Measurements from ENCODE around the gene SH3BP1. TPM values are rescaled to one million over a fixed set of nuclear protein-coding genes. Genes with fewer than 3 reads are reported as not detected.

The SH3BP1 gene
- polyA plus RNA-seq, 3 donors, result 20.0 to 214 (median 20.0) TPM

DNA sequence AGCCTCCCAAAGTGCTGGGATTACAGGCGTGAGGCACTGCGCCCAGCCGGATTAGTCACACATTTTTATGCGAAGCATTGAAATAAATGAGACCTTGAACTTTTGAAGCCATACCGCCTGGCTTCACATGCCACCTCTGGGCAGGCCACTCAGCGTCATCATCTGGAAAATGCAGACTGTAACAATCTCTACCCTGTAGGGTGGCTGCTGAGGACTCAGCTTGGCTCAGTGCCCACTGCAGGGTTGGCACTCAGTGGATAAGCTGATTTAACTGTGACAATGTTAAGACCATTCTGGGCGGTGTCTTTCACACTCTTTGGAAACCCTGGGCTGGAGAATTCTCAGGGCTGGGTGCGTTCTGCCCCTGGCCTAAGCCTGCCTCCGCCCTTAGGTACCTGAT, 8.5 kb downstream of the SH3BP1 start:
- no peak overlapping the region for H3K4me2 ChIP-seq (replicated peaks; ENCODE audit: extremely low read depth, low read length, poor library complexity, severe bottlenecking)
- intact Hi-C loops (cut with micrococcal nuclease), result loop anchor here in 1 of 2 donors (10.0 kb wide), 1 partner anchor 87 kb away; no protein-coding TSS in a partner anchor

DNA sequence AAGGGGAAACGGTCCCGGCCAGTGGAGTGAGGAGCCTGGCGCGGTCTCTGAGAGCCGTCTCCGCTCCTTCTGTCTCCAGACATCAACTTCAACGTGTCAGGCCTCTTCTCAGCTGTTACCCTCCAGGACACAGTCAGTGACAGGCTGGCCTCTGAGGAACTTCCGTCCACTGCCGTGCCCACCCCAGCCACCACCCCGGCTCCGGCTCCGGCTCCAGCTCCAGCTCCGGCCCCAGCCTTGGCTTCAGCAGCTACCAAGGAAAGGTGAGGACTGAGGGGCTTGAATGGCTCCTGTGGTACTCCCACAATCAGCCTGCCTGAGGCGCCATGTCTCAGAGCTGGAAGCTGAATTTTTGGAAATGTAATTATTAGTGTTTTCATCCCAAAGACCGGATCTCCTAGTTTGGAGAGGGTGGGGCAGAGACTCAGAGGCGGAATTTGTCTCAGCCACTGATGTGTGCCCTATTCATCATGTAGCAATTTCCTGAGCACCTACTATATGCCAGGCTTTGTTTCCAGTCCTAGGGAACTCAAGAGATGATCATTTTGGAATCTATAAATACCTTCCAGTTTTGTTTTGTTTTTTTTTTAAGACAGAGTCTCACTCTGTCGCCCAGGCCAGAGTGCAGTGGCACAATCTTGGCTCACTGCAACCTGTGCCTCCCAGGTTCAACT, 11.1 kb downstream of the SH3BP1 start:
- peaks cover 85 to 95% of the 10 kb centered on the region in 2 donors for H3K36me3 ChIP-seq (replicated peaks in 1 of 2; ENCODE audit: control insufficient read depth in 1 of 2, insufficient read depth in 2 of 2, low read length in 2 of 2)
- no peak overlapping the region for H3K27ac Mint-ChIP-seq

More for the DNA sequence above, 8.5 kb downstream of the SH3BP1 start:
- H3K36me3 ChIP-seq (replicated peaks in 1 of 2; ENCODE audit: control insufficient read depth in 1 of 2, insufficient read depth in 2 of 2, low read length in 2 of 2), result peaks cover 90 to 99% of the 10 kb centered on the region in 2 donors
- Mint-ChIP-seq H3K4me1 (peaks cover 9% of the 10 kb centered on the region), H3K27me3 (ENCODE audit: low read depth in 3 of 3) (peaks cover 0 to 5% (median 0%) of the 10 kb centered on the region in 3 donors), H3K9me3 (no peaks in the 10 kb centered on the region), H3K27ac (no peak overlapping the region), H3K4me3 (no peak overlapping the region), H3K36me3 (peaks cover 85 to 100% of the 10 kb centered on the region in 2 donors)
- peaks cover 7 to 10% of the 10 kb centered on the region in 2 donors for H3K4me1 ChIP-seq (ENCODE audit: control insufficient read depth in 1 of 2, insufficient read depth in 2 of 2, low read length in 2 of 2)
- DNase-seq, result no peak
- no peaks in the 10 kb centered on the region for H3K27me3 ChIP-seq (ENCODE audit: control insufficient read depth in 2 of 2, insufficient read depth in 2 of 2, low read length in 2 of 2)
- over 99% methylated on average over 9 of the region's 9 CpGs for WGBS (ENCODE audit: insufficient coverage)
- no peak overlapping the region for H3K27ac ChIP-seq (ENCODE audit: low read depth in 1 of 2, low read length in 2 of 2)
- TF ChIP-seq, protein P1, sequence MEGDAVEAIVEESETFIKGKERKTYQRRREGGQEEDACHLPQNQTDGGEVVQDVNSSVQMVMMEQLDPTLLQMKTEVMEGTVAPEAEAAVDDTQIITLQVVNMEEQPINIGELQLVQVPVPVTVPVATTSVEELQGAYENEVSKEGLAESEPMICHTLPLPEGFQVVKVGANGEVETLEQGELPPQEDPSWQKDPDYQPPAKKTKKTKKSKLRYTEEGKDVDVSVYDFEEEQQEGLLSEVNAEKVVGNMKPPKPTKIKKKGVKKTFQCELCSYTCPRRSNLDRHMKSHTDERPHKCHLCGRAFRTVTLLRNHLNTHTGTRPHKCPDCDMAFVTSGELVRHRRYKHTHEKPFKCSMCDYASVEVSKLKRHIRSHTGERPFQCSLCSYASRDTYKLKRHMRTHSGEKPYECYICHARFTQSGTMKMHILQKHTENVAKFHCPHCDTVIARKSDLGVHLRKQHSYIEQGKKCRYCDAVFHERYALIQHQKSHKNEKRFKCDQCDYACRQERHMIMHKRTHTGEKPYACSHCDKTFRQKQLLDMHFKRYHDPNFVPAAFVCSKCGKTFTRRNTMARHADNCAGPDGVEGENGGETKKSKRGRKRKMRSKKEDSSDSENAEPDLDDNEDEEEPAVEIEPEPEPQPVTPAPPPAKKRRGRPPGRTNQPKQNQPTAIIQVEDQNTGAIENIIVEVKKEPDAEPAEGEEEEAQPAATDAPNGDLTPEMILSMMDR (IDR thresholded peaks at IDR 0.05), result no peak
- H3K9ac ChIP-seq (ENCODE audit: insufficient read depth, low read length, poor library complexity, severe bottlenecking), result no peak overlapping the region
- H3K4me3 ChIP-seq (replicated peaks in 1 of 3; ENCODE audit: low read depth in 2 of 3, low read length in 3 of 3), result no peak overlapping the region
- no peaks in the 10 kb centered on the region for H3K9me3 ChIP-seq (replicated peaks in 1 of 2; ENCODE audit: control insufficient read depth in 1 of 2, insufficient read depth in 1 of 2, low read length in 2 of 2)
- H3K79me2 ChIP-seq (ENCODE audit: insufficient read depth, low read length), result peaks cover 32% of the 10 kb centered on the region
- no peak overlapping the region for H2AFZ ChIP-seq (ENCODE audit: insufficient read depth, low read depth, low read length, poor library complexity, severe bottlenecking)
- H4K20me1 ChIP-seq (ENCODE audit: insufficient read depth, low read length), result peaks cover 100% of the 10 kb centered on the region

More for the DNA sequence above, 11.1 kb downstream of the SH3BP1 start:
- TF ChIP-seq, protein P1 (IDR thresholded peaks at IDR 0.05), result no peak
- H3K4me2 ChIP-seq (replicated peaks; ENCODE audit: extremely low read depth, low read length, poor library complexity, severe bottlenecking), result no peak overlapping the region
- no peaks in the 10 kb centered on the region for H3K4me1 ChIP-seq (ENCODE audit: control insufficient read depth in 1 of 2, insufficient read depth in 2 of 2, low read length in 2 of 2)
- DNase-seq, result no peak
- H3K4me3 Mint-ChIP-seq, result no peak overlapping the region
- no peaks in the 10 kb centered on the region for H3K9me3 ChIP-seq (replicated peaks in 1 of 2; ENCODE audit: control insufficient read depth in 1 of 2, insufficient read depth in 1 of 2, low read length in 2 of 2)
- H3K79me2 ChIP-seq (ENCODE audit: insufficient read depth, low read length), result peaks cover 13% of the 10 kb centered on the region
- H3K9ac ChIP-seq (ENCODE audit: insufficient read depth, low read length, poor library complexity, severe bottlenecking), result no peak overlapping the region
- no peaks in the 10 kb centered on the region for H3K27me3 ChIP-seq (ENCODE audit: control insufficient read depth in 2 of 2, insufficient read depth in 2 of 2, low read length in 2 of 2)
- intact Hi-C loops (cut with micrococcal nuclease), result no loop called here
- peaks cover 100% of the 10 kb centered on the region for H4K20me1 ChIP-seq (ENCODE audit: insufficient read depth, low read length)
- no peaks in the 10 kb centered on the region for H3K9me3 Mint-ChIP-seq
- H3K27me3 Mint-ChIP-seq (ENCODE audit: low read depth in 3 of 3), result peaks cover 0 to 2% (median 0%) of the 10 kb centered on the region in 3 donors
- H3K4me1 Mint-ChIP-seq, result no peaks in the 10 kb centered on the region
- 100% methylated on average over 13 of the region's 17 CpGs for WGBS (ENCODE audit: insufficient coverage)
- peaks cover 78 to 96% of the 10 kb centered on the region in 2 donors for H3K36me3 Mint-ChIP-seq
- no peak overlapping the region for H3K4me3 ChIP-seq (replicated peaks in 1 of 3; ENCODE audit: low read depth in 2 of 3, low read length in 3 of 3)
- no peak overlapping the region for H2AFZ ChIP-seq (ENCODE audit: insufficient read depth, low read depth, low read length, poor library complexity, severe bottlenecking)
- H3K27ac ChIP-seq (ENCODE audit: low read depth in 1 of 2, low read length in 2 of 2), result no peak overlapping the region

Data from CD14-positive monocyte (primary cell).